Activated B cell treated with CpG ODN at 0.5 μM for 24 hours (primary cell): ENCODE results near the gene CTSL. TPM values are rescaled to one million over a fixed set of nuclear protein-coding genes. Genes with fewer than 3 reads are reported as not detected.

Source experiments
- ATAC-seq: fragments of 200-7000 bp; cut with Tn5 transposase; one replicate; pipeline ENCODE4 v1.10.0; 2021; ENCODE audit warnings: low read depth, mild to moderate bottlenecking, moderate library complexity
- CTCF ChIA-PET: fragments of 350-600 bp; sonication (Branson Sonifier 250); formaldehyde crosslinking; loops from one replicate; lab custom pipeline; 2021; ENCODE audit warnings: antibody characterized with exemption; lab: Charles Lee
- POLR2A ChIA-PET: fragments of 350-600 bp; sonication (Branson Sonifier 250); formaldehyde crosslinking; loops from one replicate; lab custom pipeline; 2021; ENCODE audit warnings: antibody characterized with exemption; lab: Charles Lee
- DNase-seq: peaks from one replicate; pipeline ENCODE4 v3.0.0; 2022
- H3K27ac Mint-ChIP-seq: one replicate; pipeline ENCODE4 v1.8.0; 2020; ENCODE audit warnings: mixed read lengths
- H3K27me3 Mint-ChIP-seq: one replicate; pipeline ENCODE4 v1.8.0; 2021; ENCODE audit warnings: mixed read lengths
- H3K36me3 Mint-ChIP-seq: one replicate; pipeline ENCODE4 v1.8.0; 2021; ENCODE audit warnings: low read depth, mixed read lengths
- H3K4me1 Mint-ChIP-seq: one replicate; pipeline ENCODE4 v1.8.0; 2021; ENCODE audit warnings: mixed read lengths
- H3K4me3 Mint-ChIP-seq: one replicate; pipeline ENCODE4 v1.8.0; 2020; ENCODE audit warnings: mild to moderate bottlenecking, mixed read lengths
- H3K9me3 Mint-ChIP-seq: one replicate; pipeline ENCODE4 v1.8.0; 2020; ENCODE audit warnings: mixed read lengths
- CTCF ChIP-seq: fragments of 200-600 bp; IDR thresholded peaks from one replicate; pipeline ENCODE4 v1.8.0; 2022; ENCODE audit warnings: antibody characterized with exemption, mild to moderate bottlenecking
- intact Hi-C: fragments of 100-400 bp; cut with micrococcal nuclease; formaldehyde crosslinking; loops from one replicate; pipeline ENCODE4 v1.15.1; 2024
- total RNA-seq: library from RNA; stranded (reverse); gene quantifications from 2 replicates; pipeline ENCODE4 v1.2.3, GENCODE V29; 2022

The CTSL gene
- total RNA-seq, 1 donor from 2014 or later: 0.49 TPM

DNA sequence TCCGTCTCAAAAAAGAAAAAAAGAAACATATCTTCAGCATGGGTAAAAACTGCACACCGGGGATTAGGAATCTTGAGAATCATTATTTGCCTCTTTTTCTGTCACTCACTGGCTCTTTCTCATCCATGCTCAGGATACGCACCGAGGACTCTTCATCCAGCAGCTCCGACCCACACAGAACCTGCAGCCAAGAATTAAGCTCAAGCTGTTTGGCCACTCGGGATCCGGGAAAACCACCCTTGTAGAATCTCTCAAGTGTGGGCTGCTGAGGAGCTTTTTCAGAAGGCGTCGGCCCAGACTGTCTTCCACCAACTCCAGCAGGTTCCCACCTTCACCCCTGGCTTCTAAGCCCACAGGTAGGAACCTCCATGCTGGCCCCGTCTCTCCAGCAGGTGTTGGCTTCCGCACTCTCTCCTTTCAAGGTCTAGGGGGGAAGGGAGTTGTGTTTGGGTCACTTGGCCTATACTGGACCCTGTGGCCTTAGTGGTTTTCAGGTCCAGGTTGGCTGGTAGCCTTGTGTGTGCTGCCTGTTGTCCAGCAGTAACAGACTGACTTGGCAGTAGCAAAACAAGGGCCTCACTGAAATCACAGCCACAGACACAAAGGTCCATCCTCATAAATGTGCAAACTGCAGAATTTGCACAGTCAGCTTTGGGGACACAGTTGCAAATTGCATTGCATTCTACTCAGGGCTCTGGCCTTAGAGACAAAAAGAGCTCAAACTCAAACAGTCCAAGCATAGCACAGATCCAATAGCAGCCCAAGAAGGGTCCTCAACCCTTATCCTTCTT, 44.5 kb upstream of the CTSL start:
- DNase-seq (no peak), ATAC-seq (no peak)
- POLR2A ChIA-PET: no interaction called here
- intact Hi-C loops: no loop called here
- H3K36me3 Mint-ChIP-seq: no peaks in the 10 kb centered on the region
- no peaks in the 10 kb centered on the region for H3K4me1 Mint-ChIP-seq
- H3K27me3 Mint-ChIP-seq: no peaks in the 10 kb centered on the region
- CTCF ChIA-PET: no interaction called here
- TF ChIP-seq CTCF: no peak
- H3K4me3 Mint-ChIP-seq: no peak overlapping the region
- H3K9me3 Mint-ChIP-seq: no peaks in the 10 kb centered on the region
- H3K27ac Mint-ChIP-seq: no peak overlapping the region

- no peaks in the 10 kb centered on the region for H3K4me1 Mint-ChIP-seq
- ATAC-seq (no peak), DNase-seq (no peak)
- intact Hi-C loops: no loop called here
- H3K27me3 Mint-ChIP-seq: no peaks in the 10 kb centered on the region
- ChIA-PET POLR2A (no interaction called here), CTCF (no interaction called here)
- no peak for TF ChIP-seq CTCF
- H3K9me3 Mint-ChIP-seq: no peaks in the 10 kb centered on the region
- H3K27ac Mint-ChIP-seq: no peak overlapping the region
- no peak overlapping the region for H3K4me3 Mint-ChIP-seq
- H3K36me3 Mint-ChIP-seq: no peaks in the 10 kb centered on the region
Measured at GRCh38 chr9:87682085-87682484, 43.8 kb upstream of the CTSL start.

DNA sequence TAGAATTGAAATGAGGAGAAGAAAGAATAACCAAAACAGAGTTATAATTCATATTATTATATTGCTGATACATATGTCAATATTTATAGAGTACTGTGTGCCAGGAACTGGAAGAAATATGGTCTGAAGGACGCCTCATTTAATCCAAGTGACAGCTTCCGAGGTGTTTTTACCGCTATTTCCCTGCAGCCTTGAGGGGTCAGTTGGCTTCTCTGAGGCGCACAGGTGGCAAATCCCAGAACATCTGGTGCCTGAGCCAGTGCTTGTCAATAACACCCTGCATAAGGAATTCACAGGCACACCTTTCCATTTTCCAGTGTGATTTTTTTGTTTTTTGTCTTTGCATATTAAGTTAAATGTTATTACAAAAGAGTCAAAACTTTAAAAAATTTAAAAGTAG, 43.3 kb upstream of the CTSL start:
- Mint-ChIP-seq H3K27ac (no peak overlapping the region), H3K27me3 (no peaks in the 10 kb centered on the region), H3K4me1 (no peaks in the 10 kb centered on the region), H3K9me3 (no peaks in the 10 kb centered on the region), H3K4me3 (no peak overlapping the region), H3K36me3 (no peaks in the 10 kb centered on the region)
- no peak for DNase-seq
- intact Hi-C loops: no loop called here
- no peak for TF ChIP-seq CTCF
- no peak for ATAC-seq
- POLR2A ChIA-PET: no interaction called here
- CTCF ChIA-PET: no interaction called here

GRCh38 chr9:87683751-87684626, 41.9 kb upstream of the CTSL start:
- ATAC-seq: no peak
- H3K27ac Mint-ChIP-seq: no peak overlapping the region
- no peaks in the 10 kb centered on the region for H3K4me1 Mint-ChIP-seq
- H3K9me3 Mint-ChIP-seq: no peaks in the 10 kb centered on the region
- TF ChIP-seq CTCF: no peak
- ChIA-PET POLR2A (no interaction called here), CTCF (no interaction called here)
- intact Hi-C loops: no loop called here
- H3K27me3 Mint-ChIP-seq: no peaks in the 10 kb centered on the region
- DNase-seq: no peak
- no peak overlapping the region for H3K4me3 Mint-ChIP-seq
- no peaks in the 10 kb centered on the region for H3K36me3 Mint-ChIP-seq

DNA sequence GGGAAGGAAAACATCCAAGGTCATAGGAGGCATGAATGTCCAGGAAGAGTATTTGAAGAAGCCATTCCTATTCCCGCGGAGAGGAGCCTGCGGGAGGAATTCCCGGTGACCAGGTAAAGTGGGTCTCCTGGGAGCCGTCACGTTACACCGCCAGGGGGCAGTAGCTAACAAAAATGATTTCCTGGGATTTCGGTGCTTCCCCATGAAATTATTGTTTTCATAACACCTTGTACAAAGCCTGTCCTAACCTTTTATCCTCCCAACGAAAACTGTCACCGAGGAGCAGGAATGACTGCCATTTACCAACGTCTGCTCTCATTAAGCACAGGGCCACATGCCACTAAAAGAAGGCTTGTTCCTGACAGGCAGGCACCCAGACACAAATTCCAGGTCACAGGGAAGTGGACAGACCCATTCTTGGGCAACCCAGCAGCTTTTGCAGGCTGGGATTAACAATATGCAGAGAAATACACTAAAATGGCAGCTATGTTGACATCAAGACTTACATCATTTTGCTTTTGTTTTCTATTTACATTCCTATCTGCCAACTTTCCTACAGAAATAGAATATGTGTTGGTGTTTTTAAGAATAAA, 41.2 kb upstream of the CTSL start:
- H3K27me3 Mint-ChIP-seq: no peaks in the 10 kb centered on the region
- no peak overlapping the region for H3K27ac Mint-ChIP-seq
- intact Hi-C loops: no loop called here
- DNase-seq: no peak
- CTCF ChIA-PET: no interaction called here
- H3K4me3 Mint-ChIP-seq: no peak overlapping the region
- POLR2A ChIA-PET: no interaction called here
- no peak for ATAC-seq
- H3K4me1 Mint-ChIP-seq: no peaks in the 10 kb centered on the region
- peaks cover 2% of the 10 kb centered on the region for H3K9me3 Mint-ChIP-seq
- TF ChIP-seq CTCF: no peak
- no peaks in the 10 kb centered on the region for H3K36me3 Mint-ChIP-seq
